Measurements from ENCODE around the gene ABHD17A.

ABHD17A gene

DNA sequence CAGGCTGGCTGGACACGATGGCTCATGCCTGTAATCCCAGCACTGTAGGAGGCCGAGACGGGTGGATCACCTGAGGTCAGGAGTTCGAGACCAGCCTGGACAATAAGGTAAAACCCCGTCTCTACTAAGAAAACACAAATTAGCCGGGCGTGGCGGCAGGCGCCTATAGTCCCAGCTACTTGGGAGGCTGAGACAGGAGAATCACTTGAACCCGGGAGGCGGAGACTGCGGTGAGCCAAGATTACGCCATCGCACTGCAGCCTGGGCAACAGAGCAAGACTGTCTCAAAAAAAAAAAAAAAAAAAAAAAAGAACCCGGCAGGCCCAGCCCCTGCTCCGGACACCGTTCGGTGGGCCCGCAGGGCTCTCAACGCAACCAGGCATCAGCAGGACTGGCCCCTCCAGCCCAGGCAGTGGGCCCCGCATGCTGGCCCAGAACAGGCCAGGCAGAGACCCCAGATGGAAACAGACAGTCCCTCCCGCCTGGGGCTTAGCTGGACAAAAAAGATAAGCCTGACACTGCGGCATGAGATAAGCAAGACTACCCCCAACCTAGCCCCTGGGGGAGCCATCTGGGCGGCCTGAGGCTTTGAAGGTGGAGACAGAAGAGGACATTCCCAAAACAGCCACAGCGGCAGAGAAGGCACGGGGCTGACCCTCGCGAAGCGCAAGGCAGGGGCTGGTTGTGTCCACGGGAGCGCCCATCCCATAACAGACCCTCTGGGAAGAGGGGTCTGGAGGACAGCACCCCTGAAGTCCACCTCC lies 48.7 kb downstream of the ABHD17A start:
- no peak for DNase-seq

DNA sequence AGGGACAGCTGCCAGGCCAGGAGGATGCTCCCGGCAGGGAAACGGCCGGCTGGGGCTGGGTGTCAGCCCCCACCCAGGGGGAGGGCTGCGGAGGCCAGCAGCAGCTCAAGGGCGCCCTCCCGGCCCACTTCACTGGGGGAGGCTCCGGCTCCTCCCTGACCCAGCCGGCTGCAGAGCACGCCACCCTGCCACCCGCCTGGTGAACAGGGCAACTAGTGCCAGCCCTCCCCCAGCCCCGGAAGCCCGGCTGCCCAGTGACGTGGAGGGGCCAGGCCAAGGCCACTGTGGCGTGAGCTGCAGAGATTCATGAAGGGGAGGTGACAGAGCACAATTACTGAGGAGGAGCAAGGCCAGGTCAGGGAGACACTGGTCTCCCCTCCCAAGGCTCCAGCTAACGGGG lies 51.8 kb downstream of the ABHD17A start:
- peak in 1 of 2 donors; percentile 18 for DNase-seq

DNA sequence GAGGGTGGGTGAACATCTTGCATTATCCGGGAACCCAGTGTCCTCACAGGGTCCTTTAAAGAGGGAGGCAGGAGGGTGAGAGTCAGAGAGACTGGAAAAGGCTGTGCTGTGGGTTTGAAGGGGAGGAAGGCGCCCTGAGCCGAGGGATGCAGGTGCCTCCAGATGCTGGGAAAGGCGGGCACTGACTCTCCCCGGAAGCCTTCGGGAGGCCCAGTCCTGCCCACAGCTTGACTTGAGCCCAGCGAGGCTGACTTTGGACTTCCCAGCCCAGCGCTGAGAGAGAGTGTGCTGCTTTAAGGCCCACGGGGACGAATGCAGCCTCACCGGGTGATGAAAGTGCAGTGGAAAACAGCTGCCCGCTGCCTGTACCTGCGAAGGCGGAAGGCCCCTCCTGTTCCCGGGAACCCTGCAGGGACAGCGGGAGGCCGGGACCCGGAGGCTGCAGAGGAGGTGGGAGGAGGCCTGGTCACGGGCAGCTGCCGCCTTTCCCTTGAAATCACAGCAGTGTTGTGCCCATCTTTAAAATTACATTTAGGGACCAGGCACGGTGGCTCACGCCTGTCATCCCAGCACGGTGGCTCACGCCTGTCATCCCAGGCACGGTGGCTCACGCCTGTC lies 53.1 kb downstream of the ABHD17A start:
- no peak for DNase-seq

DNA sequence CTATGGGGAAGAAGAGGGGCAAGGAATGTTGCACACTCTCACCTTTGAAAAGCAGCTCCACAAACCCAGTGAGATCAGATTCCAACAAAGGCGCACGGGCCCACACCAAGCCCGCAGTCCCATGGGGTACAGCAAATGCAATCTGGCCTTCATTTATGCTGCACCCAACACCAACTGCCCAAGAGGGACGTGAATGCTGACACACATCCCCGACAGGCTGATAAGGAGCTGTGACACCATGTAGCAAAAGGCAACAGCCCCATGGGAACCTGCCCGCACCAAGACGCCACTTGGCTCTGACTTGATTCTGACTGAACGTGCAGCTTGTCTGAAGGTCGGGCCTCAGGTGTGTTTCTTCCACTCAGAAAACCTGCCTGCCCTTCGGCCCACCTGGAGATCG lies 54.3 kb downstream of the ABHD17A start:
- no peak for DNase-seq

DNA sequence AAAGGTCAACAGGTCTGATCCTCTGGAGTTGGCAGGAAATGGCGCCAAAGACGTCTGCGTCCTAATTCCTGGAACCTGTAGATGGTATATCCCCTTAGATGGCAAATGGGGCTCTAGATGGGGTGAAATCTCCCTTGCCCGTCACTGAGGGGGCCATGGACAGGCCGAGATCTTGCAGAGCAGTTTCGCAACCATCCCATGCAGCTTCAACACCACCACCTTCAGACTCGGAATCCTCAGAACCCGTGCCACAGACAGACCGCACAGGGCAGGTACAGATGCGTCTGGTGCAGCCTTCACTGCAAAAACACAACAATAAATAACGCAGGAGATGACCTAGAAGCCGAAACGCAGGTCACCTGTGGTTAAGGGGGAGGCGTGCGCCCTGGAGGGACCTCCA lies 54.7 kb downstream of the ABHD17A start:
- no peak for DNase-seq

DNA sequence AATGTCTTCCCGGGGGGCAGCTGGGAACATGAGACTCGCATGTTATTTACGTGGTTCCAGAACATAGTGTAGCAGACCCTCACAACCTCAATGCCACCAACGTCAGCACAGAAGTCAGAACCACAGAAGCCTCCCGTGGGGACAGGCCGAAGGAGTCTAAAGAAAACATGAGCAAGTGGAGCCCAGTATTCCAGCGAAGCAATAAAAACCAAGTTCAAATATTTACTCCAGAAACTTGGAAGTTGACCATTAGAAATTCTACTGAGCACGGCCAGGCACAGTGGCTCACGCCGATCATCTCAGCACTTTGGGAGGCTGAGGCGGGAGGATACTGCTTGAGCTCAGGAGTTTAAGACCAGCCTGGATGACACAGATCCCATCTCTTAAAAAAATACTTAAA lies 55.3 kb downstream of the ABHD17A start:
- DNase-seq: no peak

DNA sequence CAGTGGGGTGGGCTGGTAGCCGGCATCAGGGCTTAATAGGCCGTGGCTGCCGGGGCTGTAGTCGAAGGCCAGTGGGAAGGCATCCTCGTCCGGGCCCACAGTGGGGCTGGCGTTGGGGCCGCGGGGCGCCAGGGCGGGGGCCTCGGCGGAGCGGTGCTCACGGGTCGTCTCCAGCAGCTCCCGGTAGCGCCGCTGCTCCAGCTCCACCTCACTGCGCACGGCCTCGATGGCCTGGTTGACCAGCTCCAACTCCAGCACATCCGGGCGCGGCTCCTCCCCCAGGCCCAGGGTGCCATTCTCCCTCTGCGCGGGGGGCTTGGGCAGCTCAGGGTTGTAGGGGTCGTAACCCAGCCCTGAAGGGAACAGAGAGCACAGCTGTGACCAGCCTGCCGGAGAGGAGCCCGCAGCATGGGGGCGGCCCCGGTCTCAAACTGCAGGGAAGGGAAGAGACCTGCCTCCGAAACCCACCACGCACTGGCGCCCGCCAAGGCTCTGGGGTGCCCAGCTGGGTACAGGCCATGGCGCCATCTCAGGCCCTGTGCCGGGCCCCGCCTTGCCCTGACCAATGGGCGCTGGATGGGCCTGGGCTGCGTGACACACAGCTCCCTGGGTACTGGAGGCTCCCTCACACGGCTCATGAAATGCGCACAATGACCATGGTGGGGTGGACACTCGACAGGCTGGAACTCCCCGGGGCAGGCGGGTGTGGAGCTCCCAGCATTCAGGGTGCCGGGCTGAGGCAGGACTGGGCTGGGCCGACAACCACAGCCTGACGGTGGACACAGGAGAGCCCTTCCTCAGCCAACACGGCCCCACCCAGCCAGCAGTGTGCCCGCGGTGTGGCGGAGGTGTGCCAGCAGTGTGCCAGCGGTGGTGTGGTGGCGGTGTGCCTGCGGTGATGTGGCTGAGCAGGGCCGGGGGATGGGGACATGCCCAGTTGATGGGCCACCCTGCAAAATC lies 56.7 kb downstream of the ABHD17A start:
- DNase-seq: no peak

DNA sequence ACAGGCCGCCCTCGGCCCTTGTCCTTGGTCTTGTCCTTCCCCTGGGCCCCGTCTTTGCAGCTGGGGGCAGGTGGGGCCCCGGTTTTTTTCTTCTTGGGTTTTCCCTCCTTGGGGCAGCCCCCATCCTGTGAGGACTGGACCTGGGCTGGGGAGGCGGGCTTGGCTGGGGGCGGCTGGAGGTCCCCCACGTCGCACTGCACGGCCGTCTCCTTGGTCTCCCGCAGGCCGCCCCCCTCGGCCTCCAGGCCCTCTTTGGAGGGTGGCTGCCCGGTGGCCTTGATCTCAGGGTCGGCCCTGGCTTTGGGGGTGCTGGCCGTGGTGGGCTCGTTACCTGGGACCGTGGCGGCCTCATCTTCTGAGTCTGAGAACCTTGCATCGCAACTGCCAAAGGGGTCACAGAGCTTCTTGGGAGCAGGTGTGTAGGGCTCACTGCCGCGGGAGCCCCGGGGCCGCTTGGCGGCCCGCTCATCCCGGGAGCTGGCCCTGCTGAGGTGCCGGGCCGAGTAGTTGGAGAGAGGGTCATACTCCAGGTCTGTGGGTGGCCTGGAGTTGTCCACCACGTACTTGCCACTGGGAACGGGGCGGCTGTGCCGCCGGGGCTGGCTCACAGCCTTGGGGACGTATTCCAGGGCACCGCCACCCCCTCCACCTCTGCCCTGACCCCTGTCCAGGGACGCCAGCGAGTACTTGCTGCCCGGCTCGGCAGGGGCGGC lies 57.6 kb downstream of the ABHD17A start:
- DNase-seq: no peak

All from hippocampal formation (tissue), 2 donors.